Endometrium (tissue), 2 donors: Measurements from ENCODE around the gene CFAP90.

Experiments
- FAIRE-seq: peaks from 2 replicates; lab custom pipeline; 2012; peaks lifted over from hg19 to GRCh38; lab: Jason Lieb, UNC
- donor health status: control.
- donor health status: control.

CFAP90 gene

DNA sequence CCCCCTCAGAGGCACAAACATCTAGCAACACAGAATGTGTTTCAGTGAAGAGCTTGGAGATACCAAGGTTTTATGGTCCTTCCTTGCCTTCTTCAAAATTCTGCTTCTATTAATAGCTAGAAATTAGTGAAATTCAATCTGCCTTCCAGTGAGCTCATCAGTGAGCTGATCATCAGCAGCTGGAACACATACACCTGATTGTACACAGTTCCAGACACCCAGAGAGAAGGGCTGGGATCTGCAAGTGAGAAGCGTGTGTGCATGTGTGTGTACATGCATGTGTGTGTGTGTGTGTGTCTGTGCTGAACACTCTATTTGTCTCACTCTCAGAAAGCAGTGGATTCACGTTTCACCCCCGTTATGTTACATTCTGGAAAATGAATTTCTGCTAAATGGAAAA is 28.5 kb downstream of the CFAP90 start:
- FAIRE-seq = no peak

DNA sequence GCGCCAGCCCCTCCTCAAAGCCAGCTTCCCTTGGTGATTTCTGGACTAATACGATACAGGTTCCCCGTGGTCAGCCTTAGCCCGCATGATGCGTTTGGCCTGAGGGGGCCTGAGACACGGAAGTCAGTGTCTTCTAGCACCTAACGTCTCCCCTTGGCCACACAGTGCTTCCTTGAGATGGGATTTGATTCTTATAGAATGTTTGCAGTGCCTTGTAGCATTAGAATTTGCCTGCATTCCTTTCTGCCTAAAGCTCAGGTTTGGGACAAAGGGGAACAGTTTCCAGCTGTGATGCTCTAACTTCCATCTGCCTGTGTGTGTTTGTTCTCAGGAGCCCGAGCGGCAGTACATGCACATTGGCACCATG is 34.4 kb downstream of the CFAP90 start:
- no peak for FAIRE-seq

DNA sequence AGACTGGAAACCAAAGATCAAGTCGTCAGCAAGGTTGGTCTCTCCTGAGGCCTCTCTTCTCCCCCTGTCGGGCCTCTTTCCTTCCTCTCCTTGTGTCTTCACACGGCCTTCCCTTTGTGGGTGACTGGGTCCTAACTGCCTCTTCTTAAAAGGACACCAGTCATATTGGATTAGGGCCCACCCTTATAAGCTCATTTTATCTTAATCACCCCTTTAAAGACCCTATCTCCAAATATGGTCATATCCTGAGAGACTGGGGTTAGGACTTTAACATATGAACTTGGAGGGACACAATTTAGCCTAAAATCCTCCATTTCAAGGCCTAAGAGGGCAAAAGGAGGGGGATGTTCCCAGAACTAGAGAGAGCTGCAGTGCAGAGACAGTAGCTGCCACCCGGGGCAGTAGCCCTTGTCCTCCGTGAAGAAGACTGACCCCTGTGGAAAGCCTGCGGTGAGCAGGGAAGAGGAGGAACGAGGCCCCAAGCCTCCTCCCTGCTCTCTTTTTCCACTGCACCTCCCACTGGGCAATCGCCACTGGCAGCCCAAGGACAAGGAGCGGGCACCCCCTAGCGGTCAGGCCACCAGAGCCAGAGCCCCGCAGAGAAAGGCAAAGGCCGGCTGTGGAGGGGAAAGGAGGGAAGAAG is 34.9 kb downstream of the CFAP90 start:
- no peak for FAIRE-seq

DNA sequence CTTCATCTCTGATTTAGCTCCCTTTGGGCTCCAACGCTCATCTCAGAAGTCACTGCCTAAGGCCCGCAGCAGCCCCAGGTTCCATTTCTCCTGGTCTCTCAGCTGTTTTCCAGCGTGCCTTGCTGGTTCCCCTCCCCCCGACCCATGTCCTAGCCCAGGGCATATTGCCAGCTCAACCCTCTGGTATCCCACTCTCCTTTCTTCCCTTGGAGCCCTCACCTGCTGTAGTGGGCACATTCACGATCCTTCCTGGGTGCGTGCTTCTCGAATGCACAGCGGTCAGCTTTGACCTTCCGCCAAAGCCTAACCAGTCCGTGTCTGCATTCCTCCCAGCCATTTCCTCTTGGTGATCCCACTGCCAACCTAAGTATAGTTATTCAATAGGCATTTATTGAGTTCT is 36.1 kb downstream of the CFAP90 start:
- FAIRE-seq = no peak

DNA sequence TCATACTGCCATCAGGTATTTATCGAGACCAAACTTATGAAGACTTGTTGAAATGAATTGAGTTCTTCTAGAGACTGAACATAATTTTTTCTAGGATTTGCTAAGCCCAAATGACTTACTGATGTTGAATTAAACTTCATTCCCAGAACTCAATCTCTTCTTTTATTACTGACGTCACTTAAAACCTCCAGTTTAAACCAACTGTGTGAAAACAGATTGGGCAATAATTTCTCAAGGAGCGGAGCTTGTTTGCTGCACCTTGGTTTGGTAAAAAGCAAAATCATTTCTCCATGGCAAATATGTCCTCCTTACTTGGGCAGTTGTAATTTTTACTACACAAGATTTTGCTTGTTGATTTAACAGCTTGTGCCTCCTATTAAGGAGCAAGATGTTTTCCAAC is 37.4 kb downstream of the CFAP90 start:
- no peak for FAIRE-seq

DNA sequence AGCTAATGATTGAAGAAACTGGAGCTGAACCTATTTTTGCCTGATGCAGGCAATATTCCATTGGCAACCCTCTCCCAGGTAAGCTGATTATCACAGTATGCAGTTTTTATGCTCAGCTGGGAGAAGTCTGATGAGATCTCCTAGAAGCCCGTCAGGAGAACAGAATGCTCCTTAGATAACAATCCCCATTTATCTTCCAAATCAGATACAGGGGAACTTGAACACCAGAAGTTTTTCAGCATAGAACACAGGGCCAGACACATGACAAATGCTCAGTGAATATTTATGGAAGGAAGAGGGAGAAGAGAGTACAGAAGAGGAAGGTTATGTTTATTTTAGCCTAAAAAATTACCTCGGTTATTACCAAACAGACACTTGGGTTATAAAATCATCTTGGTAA is 37.9 kb downstream of the CFAP90 start:
- FAIRE-seq = no peak

DNA sequence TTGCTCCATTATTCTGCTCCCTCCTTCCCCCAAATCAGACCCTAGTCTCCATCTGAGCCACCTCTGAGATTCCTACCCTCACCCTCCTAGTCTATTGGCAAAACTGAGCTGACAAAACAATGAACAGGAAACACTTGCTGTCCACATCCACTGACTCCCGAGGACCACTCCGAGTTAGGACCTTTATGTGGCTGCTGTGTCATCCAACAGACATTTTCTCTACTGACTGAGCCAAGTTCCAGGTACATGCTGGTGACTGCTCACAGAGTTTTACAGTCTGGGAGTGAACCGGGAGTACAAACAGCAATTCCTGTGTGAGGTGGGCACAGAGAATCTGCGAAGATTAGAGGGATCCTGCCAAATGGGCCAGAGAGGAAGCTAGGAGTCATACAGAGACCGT is 39.2 kb downstream of the CFAP90 start:
- no peak for FAIRE-seq

DNA sequence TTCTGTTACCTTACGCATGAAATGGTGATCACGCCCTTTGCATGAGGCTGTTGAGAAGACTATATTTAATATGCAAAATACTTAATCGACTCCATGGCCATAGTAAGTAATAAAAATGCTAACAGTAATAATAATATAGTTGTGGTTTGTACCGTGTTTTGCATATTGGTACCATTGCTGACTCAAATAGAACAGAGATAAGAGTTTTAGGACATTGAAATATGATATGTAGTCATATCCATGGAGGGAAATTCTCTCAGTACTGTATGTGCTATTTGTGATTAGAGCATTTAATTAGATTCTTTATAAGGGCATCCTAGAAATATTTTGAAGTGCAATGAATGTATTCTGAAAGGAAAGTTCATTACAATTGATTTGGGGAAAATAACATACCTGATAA is 41.9 kb downstream of the CFAP90 start:
- FAIRE-seq = no peak

DNA sequence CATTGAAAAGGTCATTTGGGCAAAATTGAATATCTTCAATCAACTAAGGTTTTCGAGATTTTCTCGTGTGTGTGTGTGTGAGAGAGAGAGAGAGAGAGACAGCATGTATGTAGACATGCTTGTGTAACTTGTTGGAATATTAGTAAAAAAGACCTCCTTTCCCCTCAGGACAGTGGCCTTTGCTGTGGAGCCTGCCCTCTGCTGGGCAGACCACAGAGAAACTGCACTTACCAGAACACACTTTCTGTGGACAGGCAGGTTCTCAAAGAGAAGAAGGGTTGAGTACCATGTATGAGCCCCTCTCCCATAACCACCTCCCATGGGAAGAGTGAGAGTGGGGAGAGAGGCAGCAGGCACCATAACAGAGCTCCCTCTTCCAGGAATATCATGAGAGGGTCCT is 45.6 kb downstream of the CFAP90 start:
- FAIRE-seq = no peak

DNA sequence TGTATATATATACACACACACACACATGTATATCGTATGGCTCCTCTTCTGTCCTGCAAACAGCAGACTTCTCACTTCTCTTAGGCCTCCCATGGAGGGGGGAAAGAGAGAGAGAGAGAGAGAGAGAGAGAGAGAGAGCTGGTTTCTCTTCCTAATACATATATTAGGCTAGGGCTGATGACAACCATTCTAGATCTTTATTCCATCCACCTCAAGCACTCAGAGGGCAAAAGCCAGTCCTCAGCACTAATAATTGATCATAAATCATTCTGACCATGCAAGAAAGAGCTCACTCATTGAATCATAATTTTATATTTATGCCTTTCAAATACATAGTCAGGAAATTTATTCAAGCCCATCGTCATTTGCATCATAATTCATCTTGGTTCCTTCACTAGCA is 47.0 kb downstream of the CFAP90 start:
- no peak for FAIRE-seq

DNA sequence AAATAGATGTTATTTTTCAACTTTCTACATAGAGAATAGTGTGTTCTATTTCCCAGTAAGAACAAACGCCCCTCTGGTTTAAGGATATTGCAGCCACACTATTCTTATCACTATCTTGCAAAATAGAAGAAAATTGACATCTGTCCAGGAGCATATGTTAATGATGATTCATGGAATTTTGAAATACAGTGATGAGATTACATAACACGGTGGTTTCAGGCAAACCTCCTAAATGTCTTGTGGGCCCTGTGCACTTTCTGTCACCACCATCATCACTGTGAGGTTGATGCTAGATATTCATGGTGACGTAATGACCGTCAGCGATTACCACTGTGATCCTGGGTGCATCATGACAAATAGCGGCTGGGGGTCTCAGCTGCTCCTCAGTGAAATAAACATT is 48.1 kb downstream of the CFAP90 start:
- FAIRE-seq = no peak

DNA sequence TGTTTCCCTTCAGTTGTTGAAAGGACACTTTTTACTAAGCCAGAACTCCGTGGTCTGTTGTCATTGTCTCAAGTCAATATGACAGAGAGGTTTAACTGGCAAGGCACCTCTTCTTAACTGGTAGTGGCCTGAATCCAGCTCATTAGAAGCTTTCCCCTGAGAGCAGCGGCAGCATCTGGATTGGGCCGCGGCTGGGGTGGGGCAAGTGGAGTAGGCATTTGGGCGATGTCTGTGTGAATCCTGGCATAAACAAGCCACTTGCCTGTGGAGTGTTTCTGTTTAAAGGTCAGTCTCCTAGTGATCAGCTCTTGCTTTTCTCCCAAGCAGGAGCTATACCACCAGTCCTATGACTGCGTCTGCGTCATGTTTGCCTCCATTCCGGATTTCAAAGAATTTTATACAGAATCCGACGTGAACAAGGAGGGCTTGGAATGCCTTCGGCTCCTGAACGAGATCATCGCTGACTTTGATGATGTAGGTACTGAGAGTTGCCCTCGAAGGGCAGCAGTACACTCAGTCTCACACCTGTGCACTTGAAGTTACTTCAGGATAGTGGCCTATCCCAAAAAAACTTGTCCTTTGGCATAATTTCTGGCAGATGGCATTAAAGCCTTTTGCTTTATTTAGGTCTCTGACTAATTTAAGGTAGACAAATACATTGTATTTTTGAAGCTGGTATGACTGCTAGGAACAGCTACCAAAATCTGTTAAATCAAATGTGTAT is 48.9 kb downstream of the CFAP90 start:
- FAIRE-seq = no peak

DNA sequence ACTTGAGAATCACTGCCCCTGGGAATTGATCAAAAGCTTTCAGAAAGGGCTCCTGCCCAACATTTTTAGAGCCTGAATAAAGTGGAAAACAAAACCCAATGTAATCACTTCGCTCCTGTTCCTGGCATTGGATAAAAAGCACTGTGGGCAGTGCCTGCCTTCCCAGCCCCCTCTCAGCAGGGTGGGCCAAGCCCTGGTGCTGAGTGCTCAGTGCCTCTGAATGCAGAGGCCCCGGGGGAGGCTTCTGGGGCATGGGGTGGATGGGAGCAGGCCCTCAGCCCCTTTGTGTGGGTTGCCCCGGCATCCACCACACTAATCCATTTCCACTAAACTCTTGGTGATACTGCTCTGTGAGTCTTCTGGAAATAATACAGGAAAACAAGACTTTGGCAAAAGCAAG is 55.6 kb downstream of the CFAP90 start:
- no peak for FAIRE-seq

DNA sequence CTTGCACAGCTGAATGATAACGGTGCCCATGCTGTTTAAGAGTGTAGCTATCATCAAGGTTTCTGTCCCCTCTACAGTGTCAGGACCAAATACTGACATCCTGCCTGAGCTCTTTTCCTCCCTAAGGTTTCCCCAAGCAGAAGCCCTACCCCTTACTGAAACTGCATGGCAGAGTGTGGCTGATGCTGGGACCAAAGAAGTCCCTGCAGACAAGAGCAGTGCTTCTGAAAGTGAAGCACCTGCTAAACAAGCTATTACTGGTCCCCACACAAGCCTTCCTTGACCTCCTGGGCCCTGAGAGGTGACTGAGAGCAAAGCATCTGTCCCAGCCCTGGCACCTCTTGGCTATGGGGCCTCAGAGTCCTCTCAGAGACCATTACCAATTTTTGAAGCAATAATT is 56.1 kb downstream of the CFAP90 start:
- FAIRE-seq = no peak

DNA sequence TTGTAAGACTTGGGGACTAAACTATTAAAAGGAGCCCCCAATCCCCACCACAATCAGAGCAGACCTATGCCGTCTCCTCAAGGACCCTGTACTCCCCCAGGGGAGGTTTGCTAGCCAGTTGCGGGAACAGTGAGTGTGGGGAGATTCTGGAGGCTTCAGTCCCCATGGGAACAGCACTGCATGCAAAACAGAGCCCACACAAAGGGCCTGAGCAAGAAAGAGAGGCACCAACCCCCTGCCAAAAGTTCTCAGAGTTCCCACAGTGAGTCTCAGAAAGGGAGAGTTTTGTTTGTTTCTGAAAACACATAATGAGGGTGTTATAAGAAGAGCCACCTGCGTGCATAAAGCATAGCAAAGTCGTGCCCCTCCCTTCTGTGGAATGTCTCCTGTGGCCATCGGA is 56.6 kb downstream of the CFAP90 start:
- no peak for FAIRE-seq

DNA sequence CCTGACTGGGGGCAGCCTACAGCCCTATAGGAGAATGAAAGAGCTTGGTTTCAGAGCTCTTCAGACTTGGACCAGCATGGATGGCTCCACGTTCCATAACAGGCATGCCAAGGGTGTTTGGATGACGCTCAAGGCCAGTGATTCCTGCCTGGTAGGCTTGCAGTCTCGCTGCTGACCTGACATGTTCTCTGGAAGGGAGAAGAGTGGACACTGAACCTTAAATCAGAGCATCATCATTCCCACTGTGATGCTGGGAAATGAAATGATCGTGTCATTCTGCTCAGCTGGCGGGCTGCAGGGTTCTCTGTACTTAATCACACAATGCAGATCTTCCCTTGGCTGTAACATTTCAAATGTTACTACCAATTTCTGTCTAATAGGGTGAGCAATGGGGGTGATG is 57.0 kb downstream of the CFAP90 start:
- FAIRE-seq = no peak

DNA sequence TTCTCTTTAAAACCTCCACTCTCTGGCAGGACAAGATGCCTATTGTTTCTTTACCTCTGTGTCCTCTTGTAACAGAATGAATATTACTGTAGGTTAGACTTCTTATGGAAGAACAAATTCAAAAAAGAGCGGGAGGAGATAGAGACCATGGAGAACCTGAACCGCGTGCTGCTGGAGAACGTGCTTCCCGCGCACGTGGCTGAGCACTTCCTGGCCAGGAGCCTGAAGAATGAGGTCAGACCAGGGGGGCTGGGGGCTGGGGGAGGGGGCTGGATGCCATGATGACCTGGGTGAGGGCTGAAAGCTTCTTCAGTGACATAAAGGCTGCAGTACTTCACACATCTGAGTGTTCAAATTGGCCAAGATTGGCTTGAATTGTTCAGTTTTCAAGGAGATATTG is 61.4 kb downstream of the CFAP90 start:
- FAIRE-seq = no peak

DNA sequence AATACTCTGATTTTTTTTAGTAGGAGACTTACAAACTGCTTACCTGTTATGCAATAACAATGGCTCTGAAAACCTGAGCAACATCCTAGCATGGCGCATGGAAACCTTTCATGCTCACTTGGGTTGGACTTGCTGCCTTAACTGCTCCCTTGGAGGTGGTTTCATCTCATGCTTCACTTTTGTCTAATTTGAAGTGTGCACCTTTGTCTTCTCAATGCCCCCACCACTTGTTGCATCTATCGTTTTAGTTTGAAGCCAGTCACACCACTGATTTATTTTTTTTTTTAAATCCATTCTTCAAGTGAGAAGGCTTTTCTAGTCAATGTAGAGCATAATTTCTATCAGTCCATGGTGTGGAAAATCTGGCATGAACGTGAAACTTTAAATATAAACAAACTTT is 63.2 kb downstream of the CFAP90 start:
- no peak for FAIRE-seq

DNA sequence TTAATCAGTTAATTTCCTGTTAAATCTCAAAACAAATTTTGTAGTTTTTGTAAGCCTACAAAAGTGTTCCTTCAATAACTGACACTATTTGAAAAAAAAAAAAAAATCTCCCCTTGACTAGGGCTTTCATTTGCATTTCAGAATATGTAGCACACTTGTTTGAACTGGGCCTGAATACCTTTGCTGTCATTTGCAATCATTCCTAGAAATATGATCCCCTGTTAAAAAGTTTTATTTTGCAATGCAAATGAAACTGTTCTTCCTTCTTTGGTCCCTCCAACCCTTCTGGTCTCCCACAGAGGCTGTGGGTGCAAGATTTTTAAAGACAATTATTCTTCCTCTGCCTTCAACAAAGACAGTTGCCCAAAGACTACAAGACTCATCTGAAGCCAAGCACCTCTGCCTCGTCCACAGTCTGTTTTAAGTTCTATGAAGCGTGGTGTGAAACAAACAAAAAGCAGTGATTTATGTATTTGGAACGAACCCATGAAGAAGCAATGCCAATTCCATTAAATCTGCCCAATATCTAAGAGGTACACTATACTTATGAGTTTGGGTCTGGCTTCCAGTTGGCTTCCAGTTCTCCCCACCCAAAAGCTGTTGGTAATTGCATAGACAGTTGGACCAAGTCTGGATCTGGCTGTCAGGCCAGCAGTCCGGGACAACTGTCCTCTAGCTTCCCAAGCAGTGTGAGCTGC is 66.1 kb downstream of the CFAP90 start:
- no peak for FAIRE-seq

DNA sequence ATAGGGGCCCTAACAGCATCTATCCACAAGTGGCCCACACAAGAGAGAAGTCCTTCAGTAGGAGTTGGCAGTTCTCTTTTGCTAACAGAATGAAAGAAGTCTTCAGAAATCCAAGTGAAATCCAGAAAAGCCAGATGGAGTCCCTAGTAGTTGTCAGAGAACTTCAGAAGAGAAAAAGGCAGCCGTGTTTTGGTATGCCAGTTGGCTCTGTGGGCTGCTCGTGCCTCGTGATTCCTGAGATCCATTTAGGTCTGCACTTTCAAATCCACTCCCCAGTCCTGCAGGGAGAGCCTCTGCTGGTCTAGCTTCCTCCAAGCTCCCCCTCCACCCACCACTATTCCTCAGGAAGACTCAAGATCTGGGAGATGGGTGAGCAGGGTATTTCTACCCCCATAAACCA is 69.0 kb downstream of the CFAP90 start:
- no peak for FAIRE-seq
